ENCODE data around the gene KAT7. TPM values are rescaled to one million over a fixed set of nuclear protein-coding genes. Genes with fewer than 3 reads are reported as not detected.

KAT7 gene
- total and polyA plus RNA-seq, 10 of the 15 experiments (the other 5 are each of a cell fraction or from before 2014, with no cell fraction given): 6.6 to 45.8 (median 26.3) TPM

DNA sequence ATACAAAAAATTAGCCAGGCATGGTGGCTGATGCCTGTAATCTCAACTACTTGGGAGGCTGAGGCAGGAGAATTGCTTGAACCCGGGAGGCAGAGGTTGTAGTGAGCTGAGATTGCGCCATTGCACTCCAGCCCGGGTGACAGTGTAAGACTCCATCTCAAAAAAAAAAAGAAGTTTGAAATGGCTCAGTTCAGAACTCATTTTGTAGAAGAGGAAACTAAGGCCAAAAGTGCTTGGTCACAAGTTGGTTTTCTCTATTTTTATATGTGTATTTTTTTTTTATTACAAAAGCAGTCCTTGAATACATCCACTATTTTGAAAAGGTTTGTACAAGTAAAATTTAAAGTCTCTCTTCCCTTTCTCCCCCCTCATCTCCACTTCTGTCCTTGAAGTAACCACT, 53.9 kb downstream of the KAT7 start:
- H3K36me3 ChIP-seq (ENCODE audit: control insufficient read depth in 2 of 2, insufficient read depth in 2 of 2, low read length in 1 of 2): no peaks in the 10 kb centered on the region; a peak in 1 of 4 replicates
- ChIA-PET SMC1A (ENCODE audit: uncharacterized antibody, unreplicated experiment) (no interaction called here), POLR2A (no interaction called here), RAD21 (ENCODE audit: unreplicated experiment) (no interaction called here), CTCF (no interaction called here)
- H3K79me2 ChIP-seq (ENCODE audit: control insufficient read depth, insufficient read depth, low read length): no peaks in the 10 kb centered on the region
- intact Hi-C loops (cut with micrococcal nuclease; ENCODE audit: unreplicated experiment): no loop called here
- H3K9me3 ChIP-seq (replicated peaks; ENCODE audit: control insufficient read depth, insufficient read depth, low read length): no peaks in the 10 kb centered on the region
- no TSS peak for BruUV-seq (replicated peaks)
- no peak overlapping the region for H3K4me2 ChIP-seq (ENCODE audit: control insufficient read depth, insufficient read depth)
- TF ChIP-seq MYB (IDR thresholded peaks at IDR 0.05; ENCODE audit: borderline replicate concordance, low read depth, low read length) (no peak), CREM (IDR thresholded peaks at IDR 0.05; ENCODE audit: low read depth) (no peak), CBX3 (IDR thresholded peaks at IDR 0.05; ENCODE audit: borderline replicate concordance, low read depth) (no peak), KDM1A (IDR thresholded peaks at IDR 0.05; ENCODE audit: borderline replicate concordance) (no peak), GATAD2B (conservative IDR thresholded peaks at IDR 0.05; ENCODE audit: low read depth) (no peak)
- DNase-seq (ENCODE audit: low read depth, low spot score) (no peak), ATAC-seq (no peak), FAIRE-seq (no peak)
- WGBS (ENCODE audit: insufficient coverage, insufficient replicate concordance, low lambda C conversion rate, missing lambda C conversion rate): 83% methylated on average over 3 of the region's 3 CpGs
- H3K4me3 ChIP-seq: no peak overlapping the region
- no peak overlapping the region for H2AFZ ChIP-seq (ENCODE audit: control insufficient read depth, low read depth, low read length)
- H3K9ac ChIP-seq (ENCODE audit: control insufficient read depth, insufficient read depth, low read length): no peak overlapping the region
- H3K27me3 ChIP-seq (replicated peaks in 1 of 2; ENCODE audit: control insufficient read depth in 2 of 2, insufficient read depth in 2 of 2, low read length in 1 of 2): no peaks in the 10 kb centered on the region
- H3K27ac ChIP-seq (ENCODE audit: control insufficient read depth, insufficient read depth): no peak overlapping the region
- no peaks in the 10 kb centered on the region for H3K4me1 ChIP-seq (ENCODE audit: control insufficient read depth, insufficient read depth, low read length)
- in situ Hi-C loops (cut with MboI): loop anchor here (10.0 kb wide), 1 partner anchor 278 kb away; no protein-coding TSS in a partner anchor
- H4K20me1 ChIP-seq (ENCODE audit: control insufficient read depth, insufficient read depth): no peaks in the 10 kb centered on the region

DNA sequence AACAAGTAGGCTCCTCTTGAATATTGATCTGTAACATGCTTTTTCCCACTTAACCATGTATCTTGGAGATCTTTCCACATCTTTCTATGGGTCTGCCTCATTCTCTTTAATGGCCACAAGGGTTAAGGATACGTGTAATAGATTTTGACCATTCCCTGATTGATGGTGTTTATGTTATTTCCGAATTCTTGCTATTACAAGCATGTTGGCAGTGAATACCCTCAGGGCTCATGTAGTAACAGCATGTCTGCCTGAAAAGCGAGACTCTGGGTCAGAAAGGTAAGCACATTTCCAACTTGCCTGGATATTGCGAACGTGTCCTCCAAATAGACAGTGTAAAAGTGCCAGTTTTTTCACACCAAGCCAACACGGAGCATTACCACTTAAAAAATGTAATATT, 54.4 kb downstream of the KAT7 start:
- Histone ChIP-seq H2AFZ (ENCODE audit: control insufficient read depth, low read depth, low read length) (no peak overlapping the region), H3K9ac (ENCODE audit: control insufficient read depth, insufficient read depth, low read length) (no peak overlapping the region), H3K36me3 (ENCODE audit: control insufficient read depth in 2 of 2, insufficient read depth in 2 of 2, low read length in 1 of 2) (no peaks in the 10 kb centered on the region; a peak in 1 of 4 replicates), H3K27ac (ENCODE audit: control insufficient read depth, insufficient read depth) (no peak overlapping the region), H3K79me2 (ENCODE audit: control insufficient read depth, insufficient read depth, low read length) (no peaks in the 10 kb centered on the region), H4K20me1 (ENCODE audit: control insufficient read depth, insufficient read depth) (no peaks in the 10 kb centered on the region), H3K4me2 (ENCODE audit: control insufficient read depth, insufficient read depth) (no peak overlapping the region), H3K9me3 (replicated peaks; ENCODE audit: control insufficient read depth, insufficient read depth, low read length) (no peaks in the 10 kb centered on the region), H3K4me3 (no peak overlapping the region), H3K27me3 (replicated peaks in 1 of 2; ENCODE audit: control insufficient read depth in 2 of 2, insufficient read depth in 2 of 2, low read length in 1 of 2) (no peaks in the 10 kb centered on the region), H3K4me1 (ENCODE audit: control insufficient read depth, insufficient read depth, low read length) (no peaks in the 10 kb centered on the region)
- SMC1A ChIA-PET (ENCODE audit: uncharacterized antibody, unreplicated experiment): no interaction called here
- in situ Hi-C loops (cut with MboI): loop anchor here (10.0 kb wide), 1 partner anchor 278 kb away; no protein-coding TSS in a partner anchor
- intact Hi-C loops (cut with micrococcal nuclease; ENCODE audit: unreplicated experiment): no loop called here
- ATAC-seq (no peak), FAIRE-seq (no peak), DNase-seq (ENCODE audit: low read depth, low spot score) (no peak)
- POLR2A ChIA-PET: no interaction called here
- TSS peak; percentile 35 for BruUV-seq (replicated peaks)
- TF ChIP-seq TAF1 (IDR thresholded peaks at IDR 0.05; ENCODE audit: borderline replicate concordance, low read depth, low read length): no peak
- no peak for TF ChIP-seq MEF2B (IDR thresholded peaks at IDR 0.05; ENCODE audit: partially characterized antibody, poor library complexity, severe bottlenecking)
- TF ChIP-seq JUND (IDR thresholded peaks at IDR 0.05; ENCODE audit: low read depth, low read length): no peak
- TF ChIP-seq, protein P1, sequence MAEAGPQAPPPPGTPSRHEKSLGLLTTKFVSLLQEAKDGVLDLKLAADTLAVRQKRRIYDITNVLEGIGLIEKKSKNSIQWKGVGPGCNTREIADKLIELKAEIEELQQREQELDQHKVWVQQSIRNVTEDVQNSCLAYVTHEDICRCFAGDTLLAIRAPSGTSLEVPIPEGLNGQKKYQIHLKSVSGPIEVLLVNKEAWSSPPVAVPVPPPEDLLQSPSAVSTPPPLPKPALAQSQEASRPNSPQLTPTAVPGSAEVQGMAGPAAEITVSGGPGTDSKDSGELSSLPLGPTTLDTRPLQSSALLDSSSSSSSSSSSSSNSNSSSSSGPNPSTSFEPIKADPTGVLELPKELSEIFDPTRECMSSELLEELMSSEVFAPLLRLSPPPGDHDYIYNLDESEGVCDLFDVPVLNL (IDR thresholded peaks at IDR 0.05; ENCODE audit: low read depth, low read length): no peak
- no peak for TF ChIP-seq KAT2A (conservative IDR thresholded peaks at IDR 0.05; ENCODE audit: control insufficient read depth, low read depth, low read length)
- TF ChIP-seq HDAC2 (IDR thresholded peaks at IDR 0.05): no peak
- no peak for TF ChIP-seq BCL11A (IDR thresholded peaks at IDR 0.05; ENCODE audit: low read depth, low read length)
- no peak for TF ChIP-seq NBN (IDR thresholded peaks at IDR 0.05)
- no peak for TF ChIP-seq SMC3 (IDR thresholded peaks at IDR 0.05; ENCODE audit: borderline replicate concordance, low read length)
- no peak for TF ChIP-seq ASH2L (IDR thresholded peaks at IDR 0.05; ENCODE audit: borderline replicate concordance, low read depth)
- TF ChIP-seq NR2C2 (IDR thresholded peaks at IDR 0.05; ENCODE audit: borderline replicate concordance, control insufficient read depth, insufficient read length, low read depth): no peak
- 94% methylated on average over 6 of the region's 6 CpGs for WGBS (ENCODE audit: insufficient coverage, insufficient replicate concordance, low lambda C conversion rate, missing lambda C conversion rate)
- RAD21 ChIA-PET (ENCODE audit: unreplicated experiment): no interaction called here
- CTCF ChIA-PET: interaction anchor here (1.7 kb wide), 1 partner anchor 11 kb away, joined by 3 read pairs; no protein-coding TSS in a partner anchor

Measured in GM12878 (cell line).